Measurements from ENCODE around the gene DACH1. TPM values are rescaled to one million over a fixed set of nuclear protein-coding genes. Genes with fewer than 3 reads are reported as not detected.

Gene DACH1
- total RNA-seq, 2 experiments from 2014 or later: not detected

GRCh38 chr13:71831716-71832115 lies 35.3 kb downstream of the DACH1 start:
- CTCF ChIA-PET (ENCODE audit: unreplicated experiment): no interaction called here
- Histone ChIP-seq H3K36me3 (ENCODE audit: insufficient read depth, low read length) (no peaks in the 10 kb centered on the region), H3K9me2 (ENCODE audit: insufficient read depth, low read length) (no peaks in the 10 kb centered on the region), H4K20me1 (ENCODE audit: insufficient read depth, low read length) (no peaks in the 10 kb centered on the region), H3K9me3 (ENCODE audit: low read length) (no peaks in the 10 kb centered on the region), H2AFZ (ENCODE audit: low read length) (no peak overlapping the region), H3K4me2 (ENCODE audit: low read length) (no peak overlapping the region), H3K4me1 (ENCODE audit: insufficient read depth, low read length, poor library complexity, severe bottlenecking) (no peaks in the 10 kb centered on the region), H3K4me3 (ENCODE audit: low read depth, low read length, poor library complexity, severe bottlenecking) (no peak overlapping the region), H3K79me2 (ENCODE audit: insufficient read depth, low read depth, low read length) (no peaks in the 10 kb centered on the region), H3K27ac (ENCODE audit: low read depth, low read length, poor library complexity, severe bottlenecking) (no peak overlapping the region)
- no TSS peak for BruUV-seq (replicated peaks)
- POLR2A ChIA-PET: interaction anchor here (0.6 kb wide), 1 partner anchor 200 kb away, joined by 3 read pairs; no protein-coding TSS in a partner anchor
- TF ChIP-seq CTCF (conservative IDR thresholded peaks at IDR 0.05; ENCODE audit: low read length) (no peak), EZH2phosphoT487 (IDR thresholded peaks at IDR 0.05; ENCODE audit: borderline replicate concordance, low read depth, low read length) (no peak)
- intact Hi-C loops (cut with micrococcal nuclease; ENCODE audit: unreplicated experiment): no loop called here
- no peak for DNase-seq (ENCODE audit: low spot score)

GRCh38 chr13:71830736-71831135 lies 36.3 kb downstream of the DACH1 start:
- no peak overlapping the region for H3K4me3 ChIP-seq (ENCODE audit: low read depth, low read length, poor library complexity, severe bottlenecking)
- no peak for DNase-seq (ENCODE audit: low spot score)
- ChIA-PET CTCF (ENCODE audit: unreplicated experiment) (no interaction called here), POLR2A (no interaction called here)
- H3K27ac ChIP-seq (ENCODE audit: low read depth, low read length, poor library complexity, severe bottlenecking): no peak overlapping the region
- H3K9me3 ChIP-seq (ENCODE audit: low read length): no peaks in the 10 kb centered on the region
- no peaks in the 10 kb centered on the region for H3K4me1 ChIP-seq (ENCODE audit: insufficient read depth, low read length, poor library complexity, severe bottlenecking)
- H3K79me2 ChIP-seq (ENCODE audit: insufficient read depth, low read depth, low read length): no peaks in the 10 kb centered on the region
- no TSS peak for BruUV-seq (replicated peaks)
- H3K36me3 ChIP-seq (ENCODE audit: insufficient read depth, low read length): no peaks in the 10 kb centered on the region
- TF ChIP-seq EZH2phosphoT487 (IDR thresholded peaks at IDR 0.05; ENCODE audit: borderline replicate concordance, low read depth, low read length): no peak
- no peak for TF ChIP-seq CTCF (conservative IDR thresholded peaks at IDR 0.05; ENCODE audit: low read length)
- no peaks in the 10 kb centered on the region for H3K9me2 ChIP-seq (ENCODE audit: insufficient read depth, low read length)
- no peak overlapping the region for H3K4me2 ChIP-seq (ENCODE audit: low read length)
- H4K20me1 ChIP-seq (ENCODE audit: insufficient read depth, low read length): no peaks in the 10 kb centered on the region
- no peak overlapping the region for H2AFZ ChIP-seq (ENCODE audit: low read length)
- intact Hi-C loops (cut with micrococcal nuclease; ENCODE audit: unreplicated experiment): no loop called here

- Histone ChIP-seq H3K27ac (ENCODE audit: low read depth, low read length, poor library complexity, severe bottlenecking) (no peak overlapping the region), H3K9me3 (ENCODE audit: low read length) (no peaks in the 10 kb centered on the region), H2AFZ (ENCODE audit: low read length) (no peak overlapping the region), H3K4me1 (ENCODE audit: insufficient read depth, low read length, poor library complexity, severe bottlenecking) (no peaks in the 10 kb centered on the region), H4K20me1 (ENCODE audit: insufficient read depth, low read length) (no peaks in the 10 kb centered on the region), H3K79me2 (ENCODE audit: insufficient read depth, low read depth, low read length) (no peaks in the 10 kb centered on the region), H3K4me2 (ENCODE audit: low read length) (no peak overlapping the region), H3K36me3 (ENCODE audit: insufficient read depth, low read length) (no peaks in the 10 kb centered on the region), H3K9me2 (ENCODE audit: insufficient read depth, low read length) (no peaks in the 10 kb centered on the region), H3K4me3 (ENCODE audit: low read depth, low read length, poor library complexity, severe bottlenecking) (no peak overlapping the region)
- no TSS peak for BruUV-seq (replicated peaks)
- intact Hi-C loops (cut with micrococcal nuclease; ENCODE audit: unreplicated experiment): no loop called here
- DNase-seq (ENCODE audit: low spot score): no peak
- CTCF ChIA-PET (ENCODE audit: unreplicated experiment): no interaction called here
- POLR2A ChIA-PET: no interaction called here
- TF ChIP-seq CTCF (conservative IDR thresholded peaks at IDR 0.05; ENCODE audit: low read length): no peak
- no peak for TF ChIP-seq EZH2phosphoT487 (IDR thresholded peaks at IDR 0.05; ENCODE audit: borderline replicate concordance, low read depth, low read length)
These were observed 36.7 kb downstream of the DACH1 start for GRCh38 chr13:71830323-71830722.

Data from OCI-LY7 (cell line).